Measurements from ENCODE around the gene RABGAP1.
"Not testable (repeated sequence)": the region's sequence is repeated elsewhere in the genome, so short reads cannot be mapped to it uniquely, and the experiment has no call there.

Gene RABGAP1

DNA sequence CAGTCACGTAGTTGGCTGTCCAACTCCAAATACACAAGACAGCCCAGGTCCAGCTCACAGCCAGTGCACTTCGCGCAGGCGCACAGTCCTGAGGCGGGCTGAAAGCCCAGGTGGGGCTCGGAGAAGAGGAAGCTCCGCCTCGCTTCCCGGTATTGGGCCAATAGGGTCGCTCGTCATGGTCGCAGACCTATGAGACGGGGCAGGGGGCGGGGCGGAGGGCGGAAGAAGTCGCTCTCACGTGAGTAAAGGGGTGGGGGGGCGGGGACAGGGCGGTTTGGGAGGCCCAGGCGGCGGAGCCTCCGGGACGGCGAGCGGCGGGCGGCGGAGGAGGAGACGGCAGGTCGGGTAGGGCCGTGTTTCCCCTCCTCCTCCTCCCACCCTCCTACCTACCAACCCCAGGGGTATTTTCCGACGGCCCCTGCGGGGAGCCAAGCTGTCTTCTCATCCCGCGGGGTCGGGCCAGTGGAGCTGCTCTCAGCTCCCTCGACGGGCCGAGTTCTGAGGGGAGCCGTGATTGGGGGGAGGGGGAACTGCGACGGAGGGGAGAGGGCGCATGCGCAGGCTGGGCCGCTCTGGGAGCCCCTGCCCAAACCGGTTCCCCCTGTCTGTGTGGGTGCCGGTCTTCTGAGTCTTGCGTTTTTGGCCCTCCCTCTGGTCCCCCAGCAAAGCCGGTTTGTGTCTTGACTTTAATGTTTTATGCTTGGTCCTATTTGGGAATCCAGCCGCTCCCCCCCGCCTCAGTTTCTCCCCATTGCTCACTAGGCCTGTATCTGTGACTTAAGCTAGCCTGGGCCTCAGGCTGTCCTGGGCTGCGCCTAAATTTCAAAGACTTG, at the start of gene RABGAP1:
TSS of gene RABGAP1 (plus strand) at position 272 of the 833 bp plus-strand sequence. CDS start 16,040 bp downstream, outside the sequence.
- DNase-seq (ENCODE audit: low spot score) = peak; percentile 99

GRCh38 chr9:122897969-122898368, 42.9 kb upstream of the RABGAP1 start:
- no peak for DNase-seq (ENCODE audit: low spot score)

- no peak for DNase-seq (ENCODE audit: low spot score)
Observed at GRCh38 chr9:122900791-122901190, 40.0 kb upstream of the RABGAP1 start.

DNA sequence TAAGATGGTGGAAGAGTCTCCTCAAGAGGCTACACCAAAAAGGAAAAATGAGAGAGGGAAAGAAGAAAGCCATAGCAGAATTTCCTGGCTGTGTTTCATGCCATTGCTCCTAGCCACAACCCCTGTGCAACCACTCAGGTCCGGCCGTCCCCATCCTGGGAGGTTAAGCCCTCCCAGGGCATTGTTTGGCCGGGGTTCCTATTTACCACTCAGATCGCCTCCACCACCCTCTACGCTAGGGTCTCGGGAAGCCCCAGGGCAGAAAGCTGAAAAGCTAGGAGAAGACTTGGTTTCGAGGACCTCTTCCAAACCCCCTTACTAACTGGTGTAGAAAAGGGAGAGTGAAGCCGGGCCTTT, 36.4 kb upstream of the RABGAP1 start:
- no peak for DNase-seq (ENCODE audit: low spot score)

GRCh38 chr9:122904823-122905710, 35.8 kb upstream of the RABGAP1 start, which contains the start of gene RC3H2:
Gene RC3H2 (minus strand): TSS chr9:122905359. CDS start chr9:122897509, 7,850 bp downstream.
- DNase-seq (ENCODE audit: low spot score) = peak; percentile 100

DNA sequence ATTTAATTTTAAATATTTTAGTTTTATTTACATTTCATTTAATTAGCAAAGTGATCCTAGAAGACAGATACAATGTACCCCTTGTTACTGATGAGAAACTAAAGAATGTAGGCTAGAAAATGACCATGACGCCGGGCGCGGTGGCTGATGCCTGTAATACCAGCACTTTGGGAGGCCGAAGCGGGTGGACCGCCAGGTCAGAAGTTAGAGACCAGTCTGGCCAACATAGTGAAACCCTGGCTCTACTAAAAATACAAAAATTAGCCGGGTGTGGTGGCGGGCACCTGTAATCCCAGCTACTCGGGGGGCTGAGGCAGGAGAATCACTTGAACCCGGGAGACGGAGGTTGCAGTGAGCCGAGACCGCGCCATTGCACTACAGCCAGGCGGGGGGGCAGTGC, 34.7 kb upstream of the RABGAP1 start:
- DNase-seq (ENCODE audit: low spot score) = not testable (repeated sequence)

DNA sequence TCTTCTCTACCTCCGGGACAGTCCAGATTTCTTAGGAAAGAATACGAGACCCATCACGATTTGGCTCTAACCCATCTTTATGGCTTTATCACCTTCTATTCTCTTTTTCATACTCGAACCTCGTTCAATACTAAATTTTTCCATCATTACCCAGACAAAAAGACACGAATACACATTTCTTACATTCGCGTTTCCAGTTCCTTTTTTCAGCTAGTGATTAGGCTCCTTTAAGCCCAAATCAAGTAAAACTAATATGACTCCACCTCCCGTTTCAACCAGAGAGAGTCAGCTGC, 28.2 kb upstream of the RABGAP1 start:
- DNase-seq (ENCODE audit: low spot score) = no peak

DNA sequence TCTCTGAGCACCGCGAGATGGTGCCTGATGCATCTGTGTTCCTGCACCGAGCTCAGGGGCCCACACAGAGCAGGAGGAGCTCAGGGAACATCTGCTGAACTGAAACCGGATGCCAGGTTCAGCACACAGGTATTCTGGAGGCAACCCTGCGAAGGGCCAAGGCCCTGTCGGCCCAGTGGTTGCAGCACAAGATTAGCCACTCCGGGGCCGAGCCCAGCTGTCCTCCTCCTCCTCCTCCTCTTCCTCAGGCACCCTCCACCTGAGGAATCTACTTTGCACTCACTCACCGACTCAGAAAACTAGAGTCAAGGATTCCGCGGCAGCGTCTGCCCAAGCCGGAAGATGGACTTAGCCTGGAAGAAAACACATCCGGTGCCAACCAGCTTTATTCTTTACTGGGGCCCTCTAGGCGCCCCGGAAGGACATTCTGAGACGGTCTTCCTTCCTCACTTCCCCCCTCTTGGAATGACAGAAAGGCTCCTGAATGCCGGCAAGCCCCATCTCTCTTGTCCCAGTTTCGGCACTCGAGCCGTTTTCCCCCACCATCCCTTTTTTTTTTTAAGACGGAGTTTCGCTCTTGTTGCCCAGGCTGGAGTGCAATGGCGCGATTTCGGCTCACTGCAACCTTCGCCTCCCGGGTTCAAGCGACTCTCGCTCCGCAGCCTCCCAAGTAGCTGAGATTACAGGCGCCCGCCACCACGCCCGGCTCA, 27.7 kb upstream of the RABGAP1 start, which contains the start of gene ZBTB6:
TSS of gene ZBTB6 (minus strand) at position 360 of the 710 bp plus-strand sequence. CDS start 1,251 bp downstream, outside the sequence.
- peak; percentile 94 for DNase-seq (ENCODE audit: low spot score)

- no peak for DNase-seq (ENCODE audit: low spot score)
Observed at GRCh38 chr9:122918310-122918709, 22.5 kb upstream of the RABGAP1 start.

DNA sequence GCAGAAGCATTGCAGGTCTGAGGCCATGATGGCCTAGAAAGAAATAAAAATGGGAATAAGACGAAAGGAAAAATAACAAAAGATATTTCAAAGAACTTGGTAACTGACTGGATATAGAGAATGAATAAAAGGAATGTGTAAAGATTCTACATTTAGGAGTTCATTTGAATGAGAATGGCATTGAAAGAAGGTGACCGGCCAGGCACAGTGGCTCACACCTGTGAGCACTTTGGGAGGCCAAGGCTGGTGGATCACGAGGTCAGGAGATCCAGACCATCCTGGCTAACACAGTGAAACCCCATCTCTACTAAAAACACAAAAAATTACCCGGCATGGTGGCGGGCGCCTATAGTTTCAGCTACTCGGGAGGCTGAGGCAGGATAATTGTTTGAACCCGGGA, 18.1 kb upstream of the RABGAP1 start:
- DNase-seq (ENCODE audit: low spot score) = no peak

- no peak for DNase-seq (ENCODE audit: low spot score)
Observed at GRCh38 chr9:122923947-122924346, 16.9 kb upstream of the RABGAP1 start.

DNA sequence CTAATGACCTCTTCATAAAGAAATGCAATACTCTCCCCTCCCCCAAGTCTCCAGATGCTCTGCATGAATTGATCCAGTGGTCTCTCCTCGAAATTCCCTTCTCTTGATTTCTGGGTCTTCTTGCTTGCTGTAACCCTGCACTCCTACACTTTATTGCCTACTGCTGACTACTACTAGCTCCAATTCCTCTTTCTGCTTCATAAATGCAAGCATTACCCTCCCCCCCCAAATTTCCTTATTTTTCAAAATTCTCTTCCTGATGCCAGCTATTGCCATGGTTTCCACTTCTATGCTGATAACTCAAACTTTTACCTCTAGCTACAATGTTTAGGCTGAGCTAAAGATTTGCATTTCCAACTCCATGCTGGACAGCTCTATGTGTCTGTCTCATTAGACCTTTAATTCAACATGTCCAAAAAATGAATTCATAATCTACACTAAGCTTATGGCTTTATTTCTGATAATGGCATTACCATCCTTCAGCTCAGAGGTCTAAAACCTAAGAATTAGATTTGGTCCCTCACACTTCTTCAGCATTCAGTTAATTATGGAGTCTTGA, 10.9 kb upstream of the RABGAP1 start:
- no peak for DNase-seq (ENCODE audit: low spot score)

DNA sequence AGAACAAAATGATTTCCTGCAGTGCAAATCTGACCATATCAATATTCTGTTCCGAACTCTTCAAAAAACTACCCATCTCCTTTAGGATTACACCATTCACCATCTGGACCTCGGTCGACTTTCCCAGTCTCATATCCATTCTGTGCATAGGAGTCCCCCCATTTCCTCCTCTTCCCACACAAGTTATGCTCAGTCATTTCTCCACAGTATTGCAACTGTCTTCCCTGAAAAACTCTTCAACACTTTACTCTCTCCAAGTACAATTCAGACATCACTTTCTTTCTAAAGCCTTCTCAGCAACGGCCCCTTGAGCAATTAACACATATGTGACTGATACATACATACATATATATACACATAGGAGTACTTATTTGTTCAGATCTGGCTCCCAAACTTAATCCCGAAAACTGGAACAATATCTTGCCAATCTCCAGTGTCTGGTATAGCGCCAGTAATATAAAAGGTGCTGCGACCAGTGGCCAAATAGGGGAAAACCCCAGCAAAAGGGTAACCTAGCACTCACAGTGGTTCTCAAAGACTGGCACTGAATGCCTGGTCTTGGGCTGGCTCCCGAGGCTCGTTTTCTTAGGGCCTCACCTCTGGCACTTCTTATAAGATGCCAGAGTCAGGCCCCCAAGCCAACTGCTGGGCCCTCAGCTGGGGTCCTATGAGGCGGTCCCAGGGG, 10.1 kb upstream of the RABGAP1 start:
- no peak for DNase-seq (ENCODE audit: low spot score)

- peak; percentile 97 for DNase-seq (ENCODE audit: low spot score)
Observed at GRCh38 chr9:122931226-122932121, 9.3 kb upstream of the RABGAP1 start, which contains the start of gene ZBTB26. Gene ZBTB26 (minus strand): TSS chr9:122931512. CDS start chr9:122919934, 11,578 bp downstream.

GRCh38 chr9:122936464-122936863, 4.4 kb upstream of the RABGAP1 start:
- no peak for DNase-seq (ENCODE audit: low spot score)

- no peak for DNase-seq (ENCODE audit: low spot score)
Observed at GRCh38 chr9:122936883-122937282, 3.9 kb upstream of the RABGAP1 start.

DNA sequence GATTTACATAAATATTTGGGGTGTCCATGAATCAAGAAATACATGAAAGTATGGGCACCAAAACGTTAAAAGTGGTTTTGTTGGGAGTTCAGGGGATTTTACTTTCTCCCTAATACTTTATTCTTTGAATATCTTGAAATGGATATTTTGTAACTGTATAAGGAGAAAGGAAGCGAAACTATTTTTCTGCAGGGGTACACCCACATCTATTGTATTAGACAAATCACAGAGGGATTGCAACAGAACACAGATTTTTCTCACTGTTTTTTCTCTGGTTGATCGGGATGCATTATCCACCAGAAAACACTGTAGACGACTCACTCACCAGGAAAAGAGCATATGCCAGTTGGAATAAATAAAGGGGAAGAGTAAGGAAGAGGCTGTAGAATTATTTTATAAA, 1.2 kb upstream of the RABGAP1 start:
- DNase-seq (ENCODE audit: low spot score) = no peak

DNA sequence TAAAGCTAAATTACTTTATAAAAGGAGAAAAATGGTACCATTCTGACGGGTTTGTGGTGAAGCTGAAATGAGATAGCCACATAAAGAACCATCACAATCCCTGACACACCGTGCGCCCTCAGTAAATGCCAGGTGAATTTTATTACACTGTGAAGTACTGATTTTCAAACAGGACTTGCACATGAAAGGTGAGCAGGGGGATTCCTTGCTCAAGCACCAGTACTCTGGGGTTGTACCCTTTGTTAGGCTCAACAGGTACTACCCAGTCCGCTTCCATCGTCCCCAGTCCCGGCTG, 419 bp upstream of the RABGAP1 start:
- no peak for DNase-seq (ENCODE audit: low spot score)

GRCh38 chr9:122941582-122942234, 888 bp downstream of the RABGAP1 start:
- DNase-seq (ENCODE audit: low spot score) = peak; percentile 20
